Fibroblast of lung (primary cell): ENCODE results near the gene DHPS. TPM values are rescaled to one million over a fixed set of nuclear protein-coding genes. Genes with fewer than 3 reads are reported as not detected.

Source experiments
- DNase-seq, 2 donors: peaks; one replicate each; pipeline versions ENCODE4 v3.0.0 to v3.0.0-alpha.2; 2010; ENCODE audit warnings: low read depth in 2 of 2
- H2AFZ ChIP-seq: 2 replicates; pipeline ENCODE4 v1.5.1; 2012; ENCODE audit warnings: low read length, control low read depth, inconsistent platforms
- H3K27ac ChIP-seq: 2 replicates; pipeline ENCODE4 v1.5.1; 2011; ENCODE audit warnings: low read length, control low read depth; ENCODE audit not compliant: insufficient read depth
- H3K27me3 ChIP-seq: 2 replicates; pipeline ENCODE4 v1.5.1; 2011; ENCODE audit warnings: mild to moderate bottlenecking, low read length; ENCODE audit not compliant: control insufficient read depth, insufficient read depth
- H3K36me3 ChIP-seq: 2 replicates; pipeline ENCODE4 v1.5.1; 2011; ENCODE audit warnings: low read length; ENCODE audit not compliant: control insufficient read depth, insufficient read depth
- H3K4me1 ChIP-seq: 2 replicates; pipeline ENCODE4 v1.5.1; 2011; ENCODE audit warnings: low read length; ENCODE audit not compliant: control insufficient read depth, insufficient read depth; ENCODE audit errors: extremely low read depth
- H3K4me2 ChIP-seq: 2 replicates; pipeline ENCODE4 v1.5.1; 2011; ENCODE audit warnings: low read length, control low read depth; ENCODE audit not compliant: insufficient read depth; ENCODE audit errors: extremely low read depth
- H3K4me3 ChIP-seq, 4 experiments: fragments of 200-600 bp in 1 of 4; sonication (generic) in 1 of 4; replicated peaks in 1 of 4; 2 replicates each; pipeline ENCODE4 v1.5.1; 2011 to 2016; ENCODE audit warnings: low read length in 4 of 4, low read depth in 3 of 4, mild to moderate bottlenecking in 3 of 4, control low read depth in 2 of 4, inconsistent platforms in 1 of 4, mixed read lengths in 1 of 4; ENCODE audit not compliant: insufficient read depth in 1 of 4; ENCODE audit errors: control extremely low read depth in 1 of 4
- H3K79me2 ChIP-seq: 2 replicates; pipeline ENCODE4 v1.5.1; 2012; ENCODE audit warnings: mild to moderate bottlenecking, low read length, inconsistent platforms; ENCODE audit not compliant: control insufficient read depth, insufficient read depth
- H3K9ac ChIP-seq: 2 replicates; pipeline ENCODE4 v1.5.1; 2011; ENCODE audit warnings: mild to moderate bottlenecking, low read length, control low read depth; ENCODE audit not compliant: insufficient read depth
- H3K9me3 ChIP-seq: 2 replicates; pipeline ENCODE4 v1.5.1; 2012; ENCODE audit warnings: low read depth, low read length; ENCODE audit not compliant: control insufficient read depth, insufficient read depth
- H4K20me1 ChIP-seq: 2 replicates; pipeline ENCODE4 v1.5.1; 2011; ENCODE audit warnings: low read length; ENCODE audit not compliant: control insufficient read depth, insufficient read depth; ENCODE audit errors: extremely low read depth
- CTCF ChIP-seq, 2 donors: IDR thresholded peaks in 1 of 2; conservative IDR thresholded peaks in 1 of 2; 1 replicate in 1 of 2; 2 replicates in 1 of 2; pipeline ENCODE4 v1.5.1; 2011 to 2012; ENCODE audit warnings: low read length in 2 of 2, control low read depth in 1 of 2, inconsistent platforms in 1 of 2, low read depth in 1 of 2, mild to moderate bottlenecking in 1 of 2
- EZH2 ChIP-seq: IDR thresholded peaks from 2 replicates; pipeline ENCODE4 v1.5.1; 2012; ENCODE audit warnings: low read length, control low read depth, mild to moderate bottlenecking; ENCODE audit errors: missing control alignments
- polyA plus RNA-seq, 2 donors: library from polyadenylated mRNA; depleted of rRNA in 1 of 2; stranded (reverse) in 1 of 2; unstranded in 1 of 2; fragments of >200 nt; gene quantifications; 2 replicates each; pipeline ENCODE4 v1.2.1, GENCODE V29; 2011 to 2012; ENCODE audit warnings: missing spikeins in 1 of 2
- total RNA-seq: library from RNA; depleted of rRNA; stranded (reverse); fragments of >200 nt; gene quantifications from 2 replicates; pipeline ENCODE4 v1.2.1, GENCODE V29; 2014

Gene DHPS
- total and polyA plus RNA-seq, 2 donors (not counting 1 experiment from before 2014, with no cell fraction given) = 43.2 to 60.4 TPM

- Histone ChIP-seq H4K20me1 (no peaks in the 10 kb centered on the region), H3K27ac (no peak overlapping the region), H3K36me3 (peaks cover 37% of the 10 kb centered on the region), H3K4me3 (no peak overlapping the region), H3K9ac (no peak overlapping the region), H3K4me2 (no peak overlapping the region), H3K4me1 (no peaks in the 10 kb centered on the region), H3K9me3 (no peaks in the 10 kb centered on the region), H2AFZ (no peak overlapping the region), H3K79me2 (peaks cover 10% of the 10 kb centered on the region), H3K27me3 (no peaks in the 10 kb centered on the region)
- DNase-seq = peak; percentile 56 to 72
- TF ChIP-seq EZH2 (no peak), CTCF (conservative IDR thresholded peaks at IDR 0.05 in 1 of 2, IDR thresholded peaks at IDR 0.05 in 1 of 2; ENCODE audit: low read depth in 1 of 2, low read length in 2 of 2) (peak; percentile 76 to 89)
Observed at GRCh38 chr19:12676384-12676792, 5.3 kb downstream of the DHPS start.

GRCh38 chr19:12675940-12676339 lies 5.7 kb downstream of the DHPS start:
- Histone ChIP-seq H3K27ac (no peak overlapping the region), H3K4me1 (no peaks in the 10 kb centered on the region), H3K36me3 (peaks cover 37% of the 10 kb centered on the region), H3K79me2 (peaks cover 10% of the 10 kb centered on the region), H3K9ac (no peak overlapping the region), H3K27me3 (no peaks in the 10 kb centered on the region), H4K20me1 (no peaks in the 10 kb centered on the region), H3K9me3 (no peaks in the 10 kb centered on the region), H3K4me2 (no peak overlapping the region), H3K4me3 (no peak overlapping the region), H2AFZ (no peak overlapping the region)
- no peak for DNase-seq
- no peak for TF ChIP-seq EZH2
- no peak for TF ChIP-seq CTCF (conservative IDR thresholded peaks at IDR 0.05 in 1 of 2, IDR thresholded peaks at IDR 0.05 in 1 of 2; ENCODE audit: low read depth in 1 of 2, low read length in 2 of 2)

GRCh38 chr19:12675399-12675798 lies 6.3 kb downstream of the DHPS start:
- Histone ChIP-seq H3K4me1 (peaks cover 3% of the 10 kb centered on the region), H3K36me3 (peaks cover 37% of the 10 kb centered on the region), H3K9me3 (no peaks in the 10 kb centered on the region), H3K79me2 (peaks cover 14% of the 10 kb centered on the region), H2AFZ (no peak overlapping the region), H3K9ac (no peak overlapping the region), H4K20me1 (no peaks in the 10 kb centered on the region), H3K4me3 (no peak overlapping the region), H3K4me2 (no peak overlapping the region), H3K27ac (no peak overlapping the region), H3K27me3 (no peaks in the 10 kb centered on the region)
- DNase-seq = no peak
- TF ChIP-seq EZH2 (no peak), CTCF (conservative IDR thresholded peaks at IDR 0.05 in 1 of 2, IDR thresholded peaks at IDR 0.05 in 1 of 2; ENCODE audit: low read depth in 1 of 2, low read length in 2 of 2) (no peak)
